Fibroblast of lung (primary cell): ENCODE data around the gene LNX2.

Experiments used
- EZH2 ChIP-seq: IDR thresholded peaks from 2 replicates; pipeline ENCODE4 v1.5.1; 2012; ENCODE audit warnings: low read length, control low read depth, mild to moderate bottlenecking; ENCODE audit errors: missing control alignments
- TF ChIP-seq, protein P1 (sequence below), 2 donors: IDR thresholded peaks in 1 of 2; conservative IDR thresholded peaks in 1 of 2; 1 replicate in 1 of 2; 2 replicates in 1 of 2; pipeline ENCODE4 v1.5.1; 2011 to 2012; ENCODE audit warnings: low read length in 2 of 2, control low read depth in 1 of 2, inconsistent platforms in 1 of 2, low read depth in 1 of 2, mild to moderate bottlenecking in 1 of 2

DNA sequence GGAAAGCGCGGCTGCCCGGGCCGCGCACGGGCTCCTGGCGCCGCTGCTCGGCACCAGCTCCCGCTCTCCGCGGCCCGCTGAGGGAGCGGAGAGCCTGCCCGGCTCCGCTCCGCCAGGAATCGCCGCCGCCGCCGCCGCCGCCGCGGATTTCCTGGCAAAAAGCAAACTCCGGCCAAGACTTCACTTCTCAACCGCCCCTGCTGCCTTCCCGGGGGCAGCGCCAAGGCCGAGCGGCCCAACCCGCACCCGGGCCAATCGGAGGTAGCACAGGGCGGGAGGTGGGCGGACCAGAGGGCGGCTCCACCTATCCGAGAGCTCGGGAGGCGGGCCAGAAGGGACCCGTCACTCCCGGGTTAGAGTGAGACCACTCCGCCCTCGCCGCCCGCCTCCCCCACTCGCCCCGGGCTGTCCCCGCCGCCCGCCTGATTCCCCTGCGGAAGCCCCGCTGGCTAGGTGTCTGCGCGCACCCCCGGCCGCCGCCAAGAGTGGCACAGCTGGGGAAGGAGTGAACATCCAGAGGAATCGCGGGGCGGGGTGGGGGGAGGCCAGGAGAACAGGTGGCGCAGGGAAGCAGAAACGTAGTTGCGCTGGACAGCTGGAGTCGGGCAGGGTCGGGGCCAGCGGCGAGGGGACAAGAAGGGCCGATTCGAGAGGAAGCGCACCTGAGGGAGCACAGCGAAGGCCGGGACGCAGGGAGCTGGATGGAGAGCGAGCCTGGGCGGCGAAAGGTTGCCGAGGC lies at the start of gene LNX2:
- TF ChIP-seq, protein P1, sequence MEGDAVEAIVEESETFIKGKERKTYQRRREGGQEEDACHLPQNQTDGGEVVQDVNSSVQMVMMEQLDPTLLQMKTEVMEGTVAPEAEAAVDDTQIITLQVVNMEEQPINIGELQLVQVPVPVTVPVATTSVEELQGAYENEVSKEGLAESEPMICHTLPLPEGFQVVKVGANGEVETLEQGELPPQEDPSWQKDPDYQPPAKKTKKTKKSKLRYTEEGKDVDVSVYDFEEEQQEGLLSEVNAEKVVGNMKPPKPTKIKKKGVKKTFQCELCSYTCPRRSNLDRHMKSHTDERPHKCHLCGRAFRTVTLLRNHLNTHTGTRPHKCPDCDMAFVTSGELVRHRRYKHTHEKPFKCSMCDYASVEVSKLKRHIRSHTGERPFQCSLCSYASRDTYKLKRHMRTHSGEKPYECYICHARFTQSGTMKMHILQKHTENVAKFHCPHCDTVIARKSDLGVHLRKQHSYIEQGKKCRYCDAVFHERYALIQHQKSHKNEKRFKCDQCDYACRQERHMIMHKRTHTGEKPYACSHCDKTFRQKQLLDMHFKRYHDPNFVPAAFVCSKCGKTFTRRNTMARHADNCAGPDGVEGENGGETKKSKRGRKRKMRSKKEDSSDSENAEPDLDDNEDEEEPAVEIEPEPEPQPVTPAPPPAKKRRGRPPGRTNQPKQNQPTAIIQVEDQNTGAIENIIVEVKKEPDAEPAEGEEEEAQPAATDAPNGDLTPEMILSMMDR (conservative IDR thresholded peaks at IDR 0.05 in 1 of 2, IDR thresholded peaks at IDR 0.05 in 1 of 2; ENCODE audit: low read depth in 1 of 2, low read length in 2 of 2): no peak
- no peak for TF ChIP-seq EZH2
